DMS53 (cell line): ENCODE data around the gene TEX54.
"Not testable (repeated sequence)": the region's sequence is repeated elsewhere in the genome, so short reads cannot be mapped to it uniquely, and the experiment has no call there.

Experiments used
- DNase-seq: peaks from one replicate; lab custom pipeline; 2025; lab: John Stamatoyannopoulos, UW

Gene TEX54

DNA sequence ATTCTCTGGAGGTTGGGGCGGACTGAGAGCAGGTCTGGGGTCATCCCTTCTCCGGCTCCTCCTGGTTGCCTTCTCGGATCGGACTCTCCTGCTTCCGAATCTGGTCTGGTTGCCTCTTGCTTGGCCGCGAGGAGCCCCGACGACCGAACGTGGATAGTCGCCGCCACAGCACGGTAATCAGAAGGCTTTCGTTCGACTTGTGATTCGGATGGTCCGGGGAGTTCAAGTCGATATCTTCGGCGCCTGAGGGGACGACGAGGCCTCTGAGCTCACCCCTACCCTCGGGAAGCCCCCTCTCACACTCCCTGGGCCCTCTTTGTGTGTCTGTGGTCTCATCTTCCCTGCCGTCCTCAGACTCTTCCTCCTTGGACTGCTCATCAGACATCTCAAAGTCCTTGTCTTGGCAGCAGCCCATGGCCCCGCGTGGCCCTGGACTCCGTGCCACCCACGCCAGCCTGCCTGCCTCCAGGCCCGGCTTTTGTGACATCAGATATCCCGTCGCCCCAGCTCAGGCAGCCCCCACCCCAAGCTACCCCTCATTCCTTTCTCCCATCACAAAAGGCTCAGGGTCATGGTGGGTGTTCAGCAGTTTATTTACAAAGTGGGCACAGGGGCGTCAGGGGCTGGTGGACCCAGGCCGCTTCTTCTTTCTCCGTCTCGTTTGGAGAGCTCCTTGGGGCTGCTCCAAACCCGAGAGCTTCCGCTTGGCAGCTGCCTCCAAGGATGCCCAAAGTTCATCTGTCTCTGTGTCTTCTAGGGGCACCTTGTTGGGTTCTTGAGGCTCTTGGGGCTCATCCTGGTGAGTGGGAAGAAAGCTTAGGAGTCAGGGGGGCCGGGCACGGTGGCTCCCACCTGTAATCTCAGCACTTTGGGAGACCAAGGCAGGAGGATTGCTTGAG, at the start of gene TEX54:
Gene TEX54 (minus strand): TSS at position 506 of the 899 bp plus-strand sequence.
- peak; percentile 91 for DNase-seq

DNA sequence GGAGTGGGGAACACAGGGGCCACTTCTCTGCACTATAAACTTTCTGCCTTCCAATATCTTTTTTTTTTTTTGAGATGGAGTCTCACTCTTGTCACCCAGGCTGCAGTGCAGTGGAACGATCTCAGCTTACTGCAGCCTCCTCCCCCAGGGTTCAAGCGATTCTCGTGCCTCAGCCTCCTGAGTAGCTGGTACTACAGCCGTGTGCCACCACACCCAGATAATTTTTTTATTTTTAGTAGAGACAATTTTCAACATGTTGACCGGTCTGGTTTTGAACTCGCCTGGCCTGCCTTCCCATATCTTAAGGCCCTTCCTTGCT, 49.7 kb upstream of the TEX54 start:
- DNase-seq: no peak

DNA sequence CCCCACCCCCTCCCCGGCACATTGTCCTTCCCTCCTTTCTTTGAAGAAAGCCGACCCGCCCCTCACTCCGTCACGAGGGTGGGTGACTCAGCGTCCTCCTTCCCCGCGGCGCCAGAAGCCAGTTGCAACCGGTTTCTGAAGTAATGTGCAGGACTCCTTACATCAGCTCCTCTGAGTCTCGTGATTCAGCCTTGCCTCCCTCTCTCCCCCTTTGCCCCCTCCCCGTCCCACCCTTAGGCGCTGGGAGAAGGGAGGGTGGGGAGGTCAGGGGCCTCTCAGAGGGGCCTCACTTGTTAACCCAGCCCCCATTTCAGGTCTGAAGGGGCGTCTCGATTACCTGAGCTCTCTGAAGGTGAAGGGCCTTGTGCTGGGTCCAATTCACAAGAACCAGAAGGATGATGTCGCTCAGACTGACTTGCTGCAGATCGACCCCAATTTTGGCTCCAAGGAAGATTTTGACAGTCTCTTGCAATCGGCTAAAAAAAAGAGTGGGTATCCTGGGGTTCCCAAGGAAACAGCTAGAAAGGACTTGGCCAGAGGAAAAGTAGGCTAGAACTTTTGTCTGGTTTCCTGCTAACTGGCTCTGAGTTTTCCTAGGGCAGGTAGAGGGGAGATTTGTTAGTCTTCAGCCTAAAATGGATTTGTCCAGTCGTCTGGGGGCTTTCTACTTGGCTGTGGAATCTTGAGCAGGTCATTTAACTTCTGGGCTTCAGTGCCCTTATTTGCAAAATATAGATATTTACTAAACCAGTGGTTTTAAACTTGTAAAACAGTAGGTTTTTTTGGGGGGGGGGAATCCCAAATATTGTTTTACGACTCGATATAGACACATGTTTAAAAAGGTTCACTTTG, 49.2 kb upstream of the TEX54 start:
- peak; percentile 98 for DNase-seq

DNA sequence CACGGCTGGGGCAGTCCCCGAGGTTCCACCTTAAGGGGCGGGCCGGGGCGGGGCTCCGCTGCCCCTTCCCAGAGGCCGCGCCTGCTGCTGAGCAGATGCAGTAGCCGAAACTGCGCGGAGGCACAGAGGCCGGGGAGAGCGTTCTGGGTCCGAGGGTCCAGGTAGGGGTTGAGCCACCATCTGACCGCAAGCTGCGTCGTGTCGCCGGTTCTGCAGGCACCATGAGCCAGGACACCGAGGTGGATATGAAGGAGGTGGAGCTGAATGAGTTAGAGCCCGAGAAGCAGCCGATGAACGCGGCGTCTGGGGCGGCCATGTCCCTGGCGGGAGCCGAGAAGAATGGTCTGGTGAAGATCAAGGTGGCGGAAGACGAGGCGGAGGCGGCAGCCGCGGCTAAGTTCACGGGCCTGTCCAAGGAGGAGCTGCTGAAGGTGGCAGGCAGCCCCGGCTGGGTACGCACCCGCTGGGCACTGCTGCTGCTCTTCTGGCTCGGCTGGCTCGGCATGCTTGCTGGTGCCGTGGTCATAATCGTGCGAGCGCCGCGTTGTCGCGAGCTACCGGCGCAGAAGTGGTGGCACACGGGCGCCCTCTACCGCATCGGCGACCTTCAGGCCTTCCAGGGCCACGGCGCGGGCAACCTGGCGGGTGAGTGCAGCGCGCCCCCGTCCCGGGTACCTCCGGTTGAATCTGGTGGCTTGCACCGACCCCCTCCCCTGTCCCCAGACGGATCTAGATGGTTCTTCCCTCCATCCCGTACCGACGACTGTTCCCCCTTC, 48.4 kb upstream of the TEX54 start, which contains the start of gene SLC3A2:
Gene SLC3A2 (plus strand): TSS at position 94 of the 776 bp plus-strand sequence. CDS start 128 bp downstream, at position 222.
- DNase-seq: peak; percentile 97

DNA sequence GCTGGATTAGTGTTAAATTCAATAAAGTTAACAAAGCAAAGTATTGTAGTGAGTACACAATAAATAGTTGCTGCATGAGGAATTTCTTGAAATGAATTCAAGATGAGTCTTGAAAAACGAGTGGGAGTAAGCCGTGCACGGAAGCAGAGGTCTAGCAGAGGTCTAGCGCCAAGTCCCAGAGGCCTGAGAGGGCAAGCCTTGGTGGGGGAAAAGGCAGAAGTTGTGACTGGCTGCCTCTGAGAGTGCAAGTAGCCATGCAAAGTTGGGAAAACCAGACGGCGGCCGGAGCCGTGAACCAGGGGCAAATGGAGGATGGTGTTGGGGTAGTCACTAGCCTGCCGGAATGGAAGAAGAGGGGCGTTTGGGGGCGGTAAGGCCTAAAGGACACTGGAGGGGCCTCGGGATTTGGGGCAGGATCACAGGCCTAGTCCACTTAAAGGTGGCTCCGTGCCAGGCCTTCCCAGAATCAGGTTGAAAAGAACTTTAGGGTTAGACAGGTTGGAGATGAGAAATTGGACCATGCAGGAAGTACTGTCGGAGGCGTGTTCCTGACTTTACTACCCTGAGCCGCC, 47.7 kb upstream of the TEX54 start:
- DNase-seq: peak; percentile 59

DNA sequence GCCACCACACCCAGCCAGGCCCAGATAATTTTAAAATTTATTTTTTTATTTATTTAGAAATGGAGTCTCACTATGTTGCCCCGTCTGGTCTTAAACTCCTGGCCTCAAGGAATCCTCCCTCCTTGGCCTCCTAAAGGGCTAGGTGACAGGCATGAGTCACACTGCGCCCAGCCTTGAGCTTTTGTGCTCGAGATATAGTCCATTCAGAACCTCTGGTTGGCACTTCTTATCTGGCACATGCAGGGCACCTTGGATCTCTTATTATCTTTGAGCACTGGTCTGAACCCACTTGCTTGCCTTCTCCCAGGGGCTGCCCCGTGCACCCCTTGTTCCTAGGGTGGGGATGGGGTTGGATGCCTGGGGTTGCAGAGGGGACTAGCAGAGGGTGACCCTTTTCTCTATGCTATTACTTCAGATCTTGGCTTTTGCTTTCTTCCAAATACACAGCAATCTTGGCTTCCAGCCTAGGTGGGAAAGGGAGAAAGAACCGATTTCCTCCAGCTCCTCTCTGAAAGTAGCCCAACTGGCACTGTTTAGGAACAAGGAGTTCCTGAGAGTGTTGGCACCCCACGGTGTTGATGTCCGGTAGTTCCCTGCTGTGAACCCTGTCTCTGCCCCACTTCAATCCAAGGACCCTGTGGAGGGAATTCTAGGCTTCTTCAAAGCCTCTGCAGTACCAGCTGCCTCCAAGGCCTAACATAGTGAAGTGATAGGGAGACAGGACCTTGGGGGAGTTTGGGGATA, 46.8 kb upstream of the TEX54 start:
- no peak for DNase-seq

DNA sequence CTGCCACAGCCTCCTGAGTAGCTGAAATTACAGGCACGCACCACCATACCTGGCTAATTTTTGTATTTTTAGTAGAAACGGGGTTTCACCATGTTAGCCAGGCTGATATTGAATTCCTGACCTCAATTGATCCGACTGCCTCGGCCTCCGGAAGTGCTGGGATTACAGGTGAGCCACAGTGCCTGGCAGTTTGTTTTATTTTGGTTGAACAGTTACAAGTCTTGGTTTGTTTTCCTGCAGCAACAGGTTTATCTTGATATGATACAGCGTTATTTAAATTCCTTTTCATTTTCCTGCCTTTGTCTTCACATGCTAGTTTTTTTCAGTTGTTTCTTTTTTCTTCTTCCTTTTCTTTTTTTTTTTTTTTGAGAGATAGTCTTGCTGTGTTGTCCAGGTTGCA, 44.1 kb upstream of the TEX54 start:
- no peak for DNase-seq

DNA sequence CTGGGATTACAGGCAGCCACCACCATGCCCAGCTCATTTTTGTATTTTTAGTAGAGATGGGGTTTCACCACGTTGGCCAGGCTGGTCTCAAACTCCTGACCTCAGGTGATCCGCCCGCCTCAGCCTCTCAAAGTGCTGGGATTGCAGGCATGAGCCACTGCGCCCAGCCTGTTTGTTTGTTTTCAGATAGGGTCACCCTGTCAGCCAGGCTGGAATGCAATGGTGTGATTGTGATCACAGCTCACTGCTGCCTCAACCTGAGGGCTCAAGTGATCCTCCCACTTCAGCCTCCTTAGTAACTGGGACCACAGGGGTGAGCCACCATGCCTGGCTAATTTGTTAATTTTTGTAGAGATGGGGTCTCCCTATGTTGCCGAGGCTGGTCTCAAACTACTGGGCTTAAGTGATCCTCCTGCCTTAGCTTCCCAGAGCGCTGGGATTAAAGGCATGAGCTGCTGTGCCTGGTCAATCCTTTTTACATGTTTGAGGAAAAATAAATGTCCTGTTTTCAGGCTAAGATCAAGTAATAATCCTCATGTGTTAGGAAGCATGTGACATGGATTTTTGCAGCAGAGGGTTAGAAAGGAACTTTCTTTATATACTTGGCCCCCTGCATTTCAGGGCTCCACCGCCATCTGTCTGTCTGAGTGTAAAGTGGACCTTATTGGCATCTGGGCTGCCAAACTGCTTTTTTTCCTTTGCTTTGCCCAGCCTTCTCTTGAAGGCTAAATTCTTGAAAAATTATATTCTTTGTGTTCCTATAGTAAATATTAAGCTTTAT, 43.2 kb upstream of the TEX54 start:
- no peak for DNase-seq

DNA sequence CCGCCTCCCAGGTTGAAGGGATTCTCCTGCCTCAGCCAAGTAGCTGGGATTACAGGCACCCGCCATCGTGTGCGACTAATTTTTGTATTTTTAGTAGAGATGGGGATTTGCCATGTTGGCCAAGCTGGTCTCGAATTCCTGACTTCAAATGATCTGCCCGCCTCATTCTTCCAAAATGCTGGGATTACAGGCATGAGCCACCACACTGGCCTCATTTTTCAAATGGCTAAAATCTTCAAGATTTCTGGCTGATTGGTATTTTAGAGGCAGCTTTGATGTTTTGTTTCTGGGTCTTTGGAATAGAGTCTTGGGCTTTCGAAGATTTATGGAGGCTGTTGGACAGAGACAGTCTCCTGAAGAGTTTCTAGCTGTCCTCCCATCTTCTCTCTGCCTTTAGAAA, 42.2 kb upstream of the TEX54 start:
- DNase-seq: no peak

DNA sequence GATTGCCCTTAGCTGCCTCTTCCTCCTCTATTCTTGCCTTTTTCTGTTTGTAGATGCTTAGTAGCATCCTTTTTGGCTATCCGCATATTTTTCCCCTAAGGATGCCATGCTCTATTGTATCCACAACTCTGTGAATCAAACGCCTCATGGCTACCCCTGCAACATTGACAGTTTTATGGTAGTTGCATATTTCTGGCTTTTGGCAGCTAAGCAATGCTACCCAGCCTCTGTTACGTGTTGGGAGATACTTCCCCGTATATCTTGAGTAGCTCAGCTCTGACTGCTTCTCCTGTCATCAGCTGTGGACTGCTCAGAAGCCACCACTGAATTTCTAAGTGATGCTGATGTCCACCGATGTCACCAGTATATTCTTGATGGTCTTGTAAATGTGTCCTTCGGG, 33.0 kb upstream of the TEX54 start:
- no peak for DNase-seq

DNA sequence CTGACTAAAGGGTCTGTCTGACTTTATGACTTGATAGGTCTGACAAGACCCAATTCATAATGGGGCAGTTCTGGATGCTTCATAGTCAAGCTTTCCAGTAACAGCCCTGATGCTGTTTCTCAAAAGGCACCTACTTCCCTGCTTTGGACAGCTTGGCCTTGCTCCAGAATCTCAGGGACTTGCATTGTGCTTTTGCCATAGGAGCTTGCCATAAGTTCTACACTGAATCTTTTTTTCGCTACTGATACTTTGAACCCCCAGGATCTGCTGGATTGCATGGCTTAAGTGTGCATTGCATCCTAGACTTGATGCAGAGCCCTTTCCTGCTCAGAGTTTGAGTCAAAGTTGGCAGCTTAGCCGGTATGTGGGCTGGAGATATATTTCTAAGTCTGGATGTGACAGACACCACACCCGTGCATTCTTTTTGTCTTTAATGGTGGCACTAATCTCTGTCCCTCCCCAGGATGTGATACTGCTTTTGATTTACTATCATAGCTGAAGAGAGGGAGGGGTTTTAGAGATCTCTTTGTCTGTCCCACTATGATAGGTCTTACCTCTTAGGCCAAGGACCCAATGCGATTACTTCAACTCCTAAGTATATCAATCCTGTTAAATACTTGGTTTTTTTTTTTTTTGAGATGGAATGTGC, 31.2 kb upstream of the TEX54 start:
- DNase-seq: no peak

DNA sequence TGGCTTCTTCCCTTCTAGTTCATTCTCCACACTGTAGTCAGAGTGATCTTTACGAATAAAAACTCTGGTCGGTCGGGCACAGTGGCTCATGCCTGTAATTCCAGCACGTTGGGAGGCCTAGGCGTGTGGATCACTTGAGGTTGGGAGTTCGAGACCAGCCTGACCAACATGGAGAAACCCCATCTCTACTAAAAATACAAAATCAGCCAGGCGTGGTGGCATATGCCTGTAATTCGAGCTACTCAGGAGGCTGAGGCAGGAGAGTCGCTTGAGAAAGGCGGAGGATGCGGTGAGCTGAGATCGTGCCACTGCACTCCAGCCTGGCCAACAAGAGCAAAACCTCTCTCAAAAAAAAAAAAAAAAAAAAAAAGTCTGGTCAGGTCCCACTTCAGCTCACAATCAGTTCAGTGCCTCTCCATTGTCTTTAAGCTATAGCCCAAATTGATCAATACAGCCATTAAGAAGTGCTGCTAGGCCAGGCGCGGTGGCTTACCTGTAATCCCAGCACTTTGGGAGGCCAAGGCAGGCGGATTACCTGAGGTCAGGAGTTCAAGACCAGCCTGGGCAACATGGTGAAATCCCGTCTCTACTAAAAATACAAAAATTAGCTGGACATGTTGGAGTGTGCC, 29.0 kb upstream of the TEX54 start:
- not testable (repeated sequence) for DNase-seq

DNA sequence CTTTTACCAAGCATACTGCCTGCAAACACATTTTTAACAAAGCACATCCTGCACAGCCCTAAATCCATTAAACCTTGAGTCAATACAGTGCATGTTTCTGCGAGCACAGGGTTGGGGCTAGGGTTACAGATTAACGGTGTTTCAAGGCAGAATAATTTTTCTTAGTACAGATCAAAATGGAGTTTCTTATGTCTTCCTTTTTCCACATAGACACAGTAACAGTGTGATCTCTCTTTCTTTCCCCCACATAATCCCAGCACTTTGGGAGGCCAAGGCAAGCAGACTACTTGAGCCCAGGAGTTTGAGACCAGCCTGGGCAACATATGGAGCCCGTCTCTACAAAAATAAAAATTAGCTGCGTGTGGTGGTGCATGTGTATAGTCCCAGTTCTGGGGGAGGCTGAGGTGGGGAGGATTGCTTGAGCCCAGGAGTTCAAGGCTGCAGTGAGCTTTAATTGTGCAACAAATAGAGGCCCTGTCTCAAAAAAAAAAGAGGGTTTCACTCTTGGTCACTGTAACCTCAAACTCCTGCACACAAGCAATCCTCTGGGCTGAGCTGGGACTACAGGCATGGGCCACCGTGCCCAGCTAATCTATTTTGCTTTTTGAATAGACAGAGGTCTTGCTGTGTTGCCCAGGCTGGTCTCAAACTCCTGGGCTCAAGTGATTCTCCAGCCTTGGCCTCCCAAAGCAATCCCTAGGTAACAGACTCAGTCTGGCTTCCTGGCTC, 28.4 kb upstream of the TEX54 start:
- DNase-seq: peak; percentile 41

DNA sequence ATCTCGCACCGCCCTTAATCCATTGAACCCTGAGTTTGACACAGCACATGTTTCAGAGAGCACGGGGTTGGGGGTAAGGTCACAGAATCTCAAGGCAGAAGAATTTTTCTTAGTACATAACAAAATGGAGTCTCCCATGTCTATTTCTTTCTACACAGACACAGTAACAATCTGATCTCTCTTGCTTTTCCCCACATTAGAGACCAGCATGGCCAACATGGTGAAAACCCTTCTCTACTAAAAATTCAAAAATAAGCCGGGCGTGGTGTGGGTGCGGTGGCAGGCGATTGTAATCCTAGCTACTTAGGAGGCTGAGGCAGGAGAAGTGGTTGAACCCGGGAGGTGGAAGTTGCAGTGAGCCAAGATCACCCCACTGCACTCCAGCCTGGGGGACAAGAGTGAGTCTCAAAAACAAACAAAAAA, 26.7 kb upstream of the TEX54 start:
- not testable (repeated sequence) for DNase-seq

DNA sequence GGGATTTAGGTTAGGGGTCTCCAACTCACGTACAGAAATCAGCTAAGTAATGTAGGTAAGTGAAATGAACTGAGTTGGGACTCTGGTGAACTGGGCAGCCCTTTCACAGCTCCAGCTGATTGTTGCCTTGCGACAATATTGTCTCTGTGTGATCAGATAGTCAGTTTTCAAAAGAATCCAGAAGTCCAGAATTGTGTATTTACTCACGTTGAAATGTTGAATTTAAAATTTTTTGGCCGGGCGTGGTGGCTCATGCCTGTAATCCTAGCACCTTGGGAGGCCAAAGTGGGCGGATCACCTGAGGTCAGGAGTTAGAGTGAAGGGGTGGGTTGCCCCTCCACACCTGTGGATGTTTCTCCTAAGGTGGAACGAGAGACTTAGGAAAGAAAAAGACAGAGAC, 25.6 kb upstream of the TEX54 start:
- no peak for DNase-seq

DNA sequence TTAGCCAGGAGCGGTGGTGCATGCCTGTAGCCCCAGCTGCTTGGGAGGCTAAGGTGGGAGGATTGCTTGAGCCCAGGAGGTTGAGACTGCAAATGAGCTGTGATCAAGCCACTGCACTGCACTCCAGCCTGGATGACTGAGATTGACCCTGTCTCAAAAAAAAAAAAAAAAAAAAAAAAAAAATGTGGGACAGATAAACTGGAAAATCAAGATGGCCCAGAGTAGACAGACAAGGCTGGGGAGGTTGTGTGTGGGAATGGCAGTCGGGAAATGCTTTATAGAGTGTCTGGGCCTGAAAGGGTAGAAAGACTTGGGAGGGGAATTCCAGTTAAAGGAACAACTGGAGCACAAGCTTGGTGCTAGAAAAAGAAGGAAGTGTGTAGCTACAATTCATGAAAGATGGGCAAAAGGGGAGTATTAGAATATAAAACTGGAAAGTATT, 24.9 kb upstream of the TEX54 start:
- peak; percentile 70 for DNase-seq

DNA sequence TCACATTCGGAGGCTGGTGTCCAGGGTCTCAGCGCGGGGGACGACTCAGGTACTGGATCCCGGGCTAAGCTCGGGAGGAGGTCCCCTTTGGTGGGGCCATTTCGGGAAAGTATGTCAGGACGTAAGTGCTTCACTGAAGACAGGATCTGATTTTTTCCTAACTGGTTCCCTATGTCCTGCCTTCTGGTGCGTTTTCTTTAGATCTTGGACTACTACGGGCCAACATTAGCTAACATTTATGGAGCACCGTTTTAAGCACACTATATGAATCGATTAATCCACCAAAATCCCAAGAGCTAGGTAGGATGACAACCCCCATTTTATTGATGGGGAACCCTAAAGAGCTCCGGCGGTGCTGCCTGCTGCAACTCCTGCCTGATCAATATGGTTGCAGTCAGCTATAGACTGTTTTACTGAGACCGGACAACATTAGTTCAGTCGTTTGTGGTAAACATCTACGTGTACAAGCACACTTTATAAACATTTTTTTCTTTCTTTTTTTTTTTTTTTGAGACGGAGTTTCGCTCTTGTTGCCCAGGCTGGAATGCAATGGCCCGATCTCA, 23.8 kb upstream of the TEX54 start:
- DNase-seq: peak; percentile 60
